Eye (tissue), 1 donor: Measurements from ENCODE around the gene EPHB2.
"Not testable (repeated sequence)": the region's sequence is repeated elsewhere in the genome, so short reads cannot be mapped to it uniquely, and the experiment has no call there.

Source experiments
- DNase-seq: peaks from one replicate; pipeline ENCODE4 v3.0.0-alpha.2; 2015

Gene EPHB2

DNA sequence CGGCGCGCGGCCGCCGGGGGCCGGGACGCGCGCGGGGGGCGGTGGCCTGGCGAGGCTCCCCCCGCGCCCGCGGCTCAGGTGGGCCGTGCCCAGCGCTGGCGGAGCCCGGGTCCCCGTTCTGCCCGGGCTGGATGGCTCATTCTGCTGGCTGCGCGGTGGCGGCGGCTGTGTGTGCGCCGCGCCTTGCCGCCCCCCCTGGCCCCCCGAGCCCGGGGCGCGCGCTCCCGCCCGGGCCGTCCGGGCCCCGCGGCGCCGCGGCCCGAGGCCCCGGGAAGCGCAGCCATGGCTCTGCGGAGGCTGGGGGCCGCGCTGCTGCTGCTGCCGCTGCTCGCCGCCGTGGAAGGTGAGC lies at the start of gene EPHB2:
Gene EPHB2 (plus strand): TSS at position 139 of the 349 bp plus-strand sequence. CDS start 144 bp downstream, at position 283.
- DNase-seq = peak; percentile 58

GRCh38 chr1:22661880-22662279 lies 48.8 kb upstream of the EPHB2 start:
- no peak for DNase-seq

DNA sequence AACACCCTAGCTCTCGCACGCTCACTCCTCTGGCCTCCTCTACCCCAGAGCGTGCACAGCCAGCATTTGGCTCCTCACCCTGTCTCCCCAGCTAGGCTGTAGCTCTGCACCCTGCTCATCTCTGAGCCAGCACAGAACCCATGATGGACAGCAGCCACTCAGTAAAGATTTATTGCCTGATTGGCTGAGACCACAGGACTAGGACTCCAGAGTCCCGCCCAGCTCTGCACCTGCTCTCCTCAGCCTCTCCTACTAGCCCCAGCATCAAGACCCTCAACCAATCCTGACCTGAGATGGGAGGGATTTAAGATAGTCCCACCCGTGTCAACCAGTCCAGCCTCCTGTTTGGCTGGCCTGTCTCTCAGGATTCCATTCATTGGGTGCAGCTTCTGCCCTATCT lies 48.3 kb upstream of the EPHB2 start:
- peak; percentile 86 for DNase-seq

DNA sequence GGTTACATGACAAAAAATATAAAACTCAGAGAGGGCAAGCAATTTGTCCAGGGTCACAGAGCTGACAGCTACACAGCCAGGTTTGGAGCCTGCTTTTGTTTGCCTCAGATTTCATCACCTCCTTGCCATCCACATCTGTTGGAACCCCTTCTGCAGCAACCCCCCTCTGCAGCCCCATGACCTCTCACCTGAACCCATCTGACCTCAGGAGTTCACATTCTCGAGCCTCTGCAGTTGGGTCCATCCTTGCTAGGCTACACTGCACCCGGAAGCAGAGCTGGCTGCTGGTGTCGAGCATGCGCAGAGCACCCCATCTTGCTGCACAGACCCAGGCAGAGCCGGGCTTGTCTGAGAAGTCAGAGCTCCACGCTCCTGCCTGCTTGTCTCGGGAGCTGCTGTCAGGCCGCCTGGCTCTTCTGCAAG lies 47.6 kb upstream of the EPHB2 start:
- DNase-seq = no peak

- DNase-seq = peak; percentile 83
Observed at GRCh38 chr1:22665752-22666151, 44.9 kb upstream of the EPHB2 start.

- no peak for DNase-seq
Observed at GRCh38 chr1:22666412-22666811, 44.2 kb upstream of the EPHB2 start.

GRCh38 chr1:22668840-22669239 lies 41.8 kb upstream of the EPHB2 start:
- not testable (repeated sequence) for DNase-seq

- DNase-seq = no peak
Observed at GRCh38 chr1:22670352-22670975, 40.2 kb upstream of the EPHB2 start.

DNA sequence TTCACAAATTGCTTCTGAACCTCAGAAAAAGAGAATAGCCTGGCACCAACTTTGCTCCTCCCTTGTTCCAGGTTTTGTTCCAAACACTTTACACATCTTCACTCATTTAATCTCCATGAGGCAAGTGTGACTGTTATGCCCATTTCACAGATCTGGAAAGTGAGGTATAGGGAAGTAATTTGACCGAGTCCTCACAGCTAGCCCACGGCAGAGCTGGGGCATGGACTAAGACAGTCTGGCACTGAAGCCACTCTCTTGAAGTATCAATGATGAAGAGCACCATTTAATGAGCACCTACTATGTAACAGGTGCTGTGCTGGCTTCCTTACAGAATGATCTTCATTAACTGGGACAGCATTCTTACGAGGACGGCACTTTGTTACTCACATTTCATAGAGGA lies 38.6 kb upstream of the EPHB2 start:
- no peak for DNase-seq

DNA sequence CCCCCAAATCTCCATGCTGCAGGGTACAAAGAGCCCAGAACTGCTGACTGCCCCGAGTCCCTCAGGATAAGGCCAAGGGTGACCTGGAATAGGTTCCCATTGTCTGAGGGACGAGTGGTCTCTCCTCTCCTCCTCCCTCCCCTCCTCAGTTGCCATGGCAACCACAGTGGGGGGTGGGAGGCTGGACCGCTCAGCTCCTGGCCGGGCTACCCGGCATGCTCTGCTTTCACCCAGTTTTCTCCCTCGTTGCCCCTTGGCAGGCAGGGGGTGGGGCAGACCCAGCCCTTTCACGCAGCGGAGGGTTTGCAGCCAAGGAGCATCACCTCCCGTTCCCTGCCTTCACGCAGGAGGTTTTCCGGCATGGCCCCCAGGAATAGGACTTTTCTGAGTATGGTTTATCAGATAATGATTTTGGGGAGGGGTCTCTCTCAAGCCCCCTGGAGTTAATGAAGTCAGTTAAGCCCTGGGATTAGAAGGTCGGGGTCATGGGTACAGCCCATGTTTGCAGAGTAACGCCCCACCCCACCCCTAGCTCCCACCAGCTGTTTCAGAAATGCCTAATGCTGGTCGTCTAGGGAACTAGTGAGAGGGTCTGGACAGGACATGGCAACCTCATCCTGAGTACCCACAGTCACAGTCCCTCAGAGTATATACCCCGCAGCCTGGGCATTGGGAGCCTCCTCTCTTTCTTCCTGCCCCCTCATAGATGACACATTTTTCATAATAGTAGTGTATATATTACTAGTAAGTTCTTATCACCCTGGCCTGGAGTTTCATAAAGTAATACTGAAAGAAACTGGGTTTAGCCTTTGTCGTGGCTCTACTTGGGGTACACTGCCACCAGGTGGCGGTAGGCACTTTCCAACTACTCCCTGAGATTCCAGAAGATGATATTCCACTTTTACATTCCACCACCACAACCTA lies 36.9 kb upstream of the EPHB2 start:
- peak; percentile 98 for DNase-seq

DNA sequence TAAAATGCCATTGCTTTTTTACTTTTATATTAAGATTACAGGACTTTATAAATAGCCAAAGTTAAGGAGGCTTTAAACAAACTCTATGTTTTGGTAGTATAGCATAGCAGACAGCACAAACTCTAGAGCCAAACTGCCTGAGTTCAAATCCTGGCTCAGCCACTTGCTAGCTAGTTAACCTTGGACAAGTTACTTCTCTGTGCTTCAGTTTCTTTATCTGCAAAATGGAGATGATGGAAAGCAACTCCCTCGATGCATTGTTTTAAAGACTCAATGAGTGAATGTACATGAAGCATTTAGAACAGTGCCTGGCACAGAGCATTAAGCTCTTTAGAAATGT lies 36.3 kb upstream of the EPHB2 start:
- no peak for DNase-seq

GRCh38 chr1:22676151-22676550 lies 34.5 kb upstream of the EPHB2 start:
- DNase-seq = not testable (repeated sequence)

DNA sequence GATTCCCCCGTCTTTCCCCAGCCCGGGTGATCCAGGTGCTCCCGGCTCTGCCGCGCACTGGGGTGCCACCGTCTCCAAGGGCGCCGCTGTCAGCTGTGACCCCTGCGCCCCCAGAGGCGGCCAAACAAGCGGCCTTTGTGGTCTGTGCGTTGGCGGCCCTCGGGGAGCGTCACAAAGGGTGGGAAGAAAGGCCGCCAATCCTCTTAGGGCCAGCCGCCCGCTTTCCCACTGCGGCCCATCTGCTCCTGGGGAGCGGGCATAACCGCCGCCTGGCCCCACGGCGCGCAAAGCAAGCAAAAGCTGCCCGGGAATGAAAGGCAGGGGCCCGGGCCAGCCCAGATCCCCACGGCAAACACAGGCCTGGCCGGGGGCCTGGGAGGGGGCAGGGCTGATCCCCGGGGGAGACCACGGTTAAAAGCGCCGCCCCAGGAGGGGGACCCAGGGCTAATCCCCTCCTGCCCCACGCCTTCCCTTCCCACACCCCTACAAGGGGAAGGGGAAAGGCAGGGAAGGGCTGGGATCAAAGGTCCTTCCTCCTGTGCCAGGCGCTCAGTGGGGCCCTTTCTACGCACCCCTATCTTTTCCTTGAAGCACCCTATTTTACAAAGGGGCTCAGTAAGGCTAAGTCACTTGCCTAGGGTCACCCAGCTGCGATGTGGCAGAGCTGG lies 33.6 kb upstream of the EPHB2 start:
- peak; percentile 80 for DNase-seq

GRCh38 chr1:22677931-22678896 lies 32.4 kb upstream of the EPHB2 start:
- DNase-seq = no peak

- no peak for DNase-seq
Observed at GRCh38 chr1:22680726-22681125, 29.9 kb upstream of the EPHB2 start.

DNA sequence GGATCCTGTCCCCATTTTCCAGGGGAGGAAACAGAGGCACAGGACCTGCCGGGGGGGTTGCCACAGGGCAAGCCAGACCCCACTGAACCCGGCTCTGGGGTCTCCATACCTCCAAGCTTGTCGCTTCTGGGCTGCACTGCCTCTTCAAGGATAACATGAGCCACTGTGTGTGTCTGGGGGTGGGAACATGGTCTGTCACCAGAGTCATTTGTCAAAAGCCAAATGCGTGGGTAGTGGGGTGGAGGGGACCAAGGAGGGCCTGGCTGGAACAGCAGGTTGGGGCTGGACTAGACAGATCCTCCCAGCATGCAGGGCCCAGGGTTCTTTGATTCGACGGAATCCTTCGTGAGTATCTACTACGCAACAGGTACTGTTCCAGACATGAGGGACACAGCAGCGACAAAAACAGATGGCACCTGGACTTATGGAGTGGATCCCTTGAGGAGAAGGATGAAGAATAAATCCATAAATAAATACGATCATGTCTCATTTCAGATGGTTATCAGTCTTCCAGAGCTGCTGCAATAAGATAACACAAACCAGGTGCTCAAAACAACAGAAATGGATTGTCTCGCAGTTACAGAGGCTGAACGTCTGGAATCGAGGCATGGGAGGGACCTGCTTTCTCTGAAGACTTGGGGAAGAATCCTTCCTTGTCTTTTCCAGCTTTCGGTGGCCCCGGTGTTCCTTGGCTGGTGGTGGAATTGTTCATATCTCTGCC lies 28.9 kb upstream of the EPHB2 start:
- no peak for DNase-seq

GRCh38 chr1:22683547-22683946 lies 27.1 kb upstream of the EPHB2 start:
- no peak for DNase-seq

DNA sequence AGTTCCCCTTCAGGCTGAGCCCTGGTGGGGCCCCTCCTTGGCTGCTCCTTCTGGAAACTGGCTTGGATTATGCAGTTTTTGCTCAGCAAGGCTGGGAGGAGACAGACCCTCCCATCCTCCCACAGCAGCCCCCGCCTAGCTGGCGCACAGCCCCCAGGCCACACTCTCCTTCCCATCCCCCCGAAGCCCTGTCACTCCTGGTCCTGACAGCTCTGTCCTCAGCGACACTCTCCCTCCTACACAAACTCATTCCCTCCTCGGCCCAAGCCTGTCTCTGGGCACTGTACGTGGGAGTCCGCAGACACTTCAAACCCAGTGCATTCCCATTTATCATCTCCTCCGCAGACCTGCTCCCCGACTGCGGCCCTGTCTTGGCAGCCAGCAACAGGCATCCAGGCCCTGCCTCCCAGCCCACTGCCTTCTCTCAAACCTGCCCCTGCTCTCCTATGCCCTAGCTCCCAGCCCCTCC lies 25.0 kb upstream of the EPHB2 start:
- no peak for DNase-seq

GRCh38 chr1:22687191-22687590 lies 23.4 kb upstream of the EPHB2 start:
- no peak for DNase-seq

DNA sequence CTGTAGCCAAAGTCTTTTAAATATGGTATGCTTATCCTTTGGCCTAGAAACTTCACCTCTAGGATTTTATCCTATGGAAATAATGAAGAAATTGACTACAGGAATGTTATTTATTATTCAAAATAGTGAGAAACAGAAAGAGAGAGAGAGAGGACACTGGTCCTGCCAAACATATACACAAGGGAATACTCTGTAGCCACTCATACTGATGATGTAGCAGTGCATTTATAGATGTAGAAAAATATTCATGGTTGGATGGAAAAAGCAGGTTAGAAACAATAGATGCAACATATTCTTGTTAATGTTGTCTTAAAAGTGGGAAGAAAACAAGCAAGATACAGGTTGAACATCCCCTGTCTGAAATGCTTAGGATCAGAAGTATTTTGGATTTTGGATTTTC lies 22.2 kb upstream of the EPHB2 start:
- DNase-seq = no peak

GRCh38 chr1:22689505-22689904 lies 21.1 kb upstream of the EPHB2 start:
- peak; percentile 88 for DNase-seq
